IPS-NIHi7 (cell line): ENCODE results near the gene MPHOSPH10.
"Not testable (repeated sequence)": the region's sequence is repeated elsewhere in the genome, so short reads cannot be mapped to it uniquely, and the experiment has no call there.

ENCODE experiments used
- DNase-seq: peaks from one replicate; pipeline ENCODE4 v3.0.0; 2012; ENCODE audit warnings: mixed read lengths; ENCODE audit errors: extremely low spot score

The MPHOSPH10 gene

GRCh38 chr2:71130152-71130904 lies at the start of gene MPHOSPH10, which contains the start of gene MCEE:
MPHOSPH10 (plus strand) TSS chr2:71130634; CDS start chr2:71130666, 32 bp downstream.
MCEE (minus strand) TSS chr2:71130229; CDS start chr2:71130219, 10 bp downstream.
- DNase-seq = peak; percentile 92

GRCh38 chr2:71082402-71083252 lies 47.8 kb upstream of the MPHOSPH10 start:
- DNase-seq = no peak

DNA sequence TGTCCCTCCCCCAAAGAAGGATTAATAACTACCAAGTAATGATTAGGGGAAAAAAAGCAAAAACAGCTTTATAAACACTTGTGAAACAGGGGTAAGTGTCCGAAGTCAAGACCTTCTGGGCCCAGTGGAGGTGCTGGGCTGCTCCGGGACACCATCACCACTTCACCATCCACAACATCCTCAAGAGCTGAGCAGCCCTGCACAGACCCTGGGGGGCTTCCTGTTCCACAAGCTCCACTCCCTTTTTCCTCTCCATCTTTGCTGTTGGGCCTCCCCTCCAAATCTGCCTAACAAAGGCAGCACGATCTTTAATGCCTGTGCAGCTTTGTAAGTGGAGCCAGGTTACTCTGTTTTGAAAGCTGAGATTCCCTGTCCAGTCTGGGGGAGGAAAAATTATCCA lies 47.1 kb upstream of the MPHOSPH10 start:
- DNase-seq = not testable (repeated sequence)

GRCh38 chr2:71083752-71084312 lies 46.6 kb upstream of the MPHOSPH10 start:
- DNase-seq = not testable (repeated sequence)

- DNase-seq = not testable (repeated sequence)
These were observed 45.0 kb upstream of the MPHOSPH10 start for GRCh38 chr2:71085325-71086003.

GRCh38 chr2:71089475-71089874 lies 41.0 kb upstream of the MPHOSPH10 start:
- not testable (repeated sequence) for DNase-seq

DNA sequence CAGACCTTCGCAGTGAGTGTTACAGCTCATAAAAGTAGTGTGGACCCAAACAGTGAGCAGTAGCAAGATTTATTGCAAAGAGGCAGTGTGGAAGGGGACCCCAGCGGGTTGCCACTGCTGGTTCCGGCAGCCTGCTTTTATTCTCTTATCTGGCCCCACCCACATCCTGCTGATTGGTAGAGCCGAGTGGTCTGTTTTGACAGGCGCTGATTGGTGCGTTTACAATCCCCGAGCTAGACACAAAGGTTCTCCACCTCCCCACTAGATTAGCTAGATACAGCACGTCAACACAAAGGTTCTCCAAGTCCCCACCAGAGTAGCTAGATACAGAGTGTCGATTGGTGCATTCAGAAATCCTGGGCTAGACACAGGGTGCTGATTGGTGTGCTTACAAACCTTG lies 38.6 kb upstream of the MPHOSPH10 start:
- DNase-seq = not testable (repeated sequence)

- DNase-seq = not testable (repeated sequence)
These were observed 37.8 kb upstream of the MPHOSPH10 start for GRCh38 chr2:71092491-71093260.

GRCh38 chr2:71100195-71100964 lies 30.1 kb upstream of the MPHOSPH10 start:
- DNase-seq = peak; percentile 81

DNA sequence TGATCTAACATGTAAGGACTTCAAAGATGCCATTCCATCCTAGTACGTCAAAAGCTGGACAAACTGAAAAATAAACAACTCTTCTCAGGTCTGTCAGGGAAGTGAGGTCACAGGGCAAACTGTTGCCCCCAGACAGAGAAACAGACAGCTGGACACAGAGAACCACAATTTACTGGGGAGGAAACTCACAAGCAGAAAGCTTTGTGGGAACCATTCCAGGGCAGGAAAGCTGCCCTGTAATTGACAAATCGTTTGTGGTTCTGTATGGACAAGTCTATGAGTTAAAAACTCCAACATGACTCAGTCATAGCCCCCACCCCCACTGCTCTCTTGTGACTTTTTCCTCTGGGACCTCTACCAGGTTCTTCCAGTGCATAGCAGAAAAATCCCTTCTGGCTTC lies 28.8 kb upstream of the MPHOSPH10 start:
- DNase-seq = no peak

DNA sequence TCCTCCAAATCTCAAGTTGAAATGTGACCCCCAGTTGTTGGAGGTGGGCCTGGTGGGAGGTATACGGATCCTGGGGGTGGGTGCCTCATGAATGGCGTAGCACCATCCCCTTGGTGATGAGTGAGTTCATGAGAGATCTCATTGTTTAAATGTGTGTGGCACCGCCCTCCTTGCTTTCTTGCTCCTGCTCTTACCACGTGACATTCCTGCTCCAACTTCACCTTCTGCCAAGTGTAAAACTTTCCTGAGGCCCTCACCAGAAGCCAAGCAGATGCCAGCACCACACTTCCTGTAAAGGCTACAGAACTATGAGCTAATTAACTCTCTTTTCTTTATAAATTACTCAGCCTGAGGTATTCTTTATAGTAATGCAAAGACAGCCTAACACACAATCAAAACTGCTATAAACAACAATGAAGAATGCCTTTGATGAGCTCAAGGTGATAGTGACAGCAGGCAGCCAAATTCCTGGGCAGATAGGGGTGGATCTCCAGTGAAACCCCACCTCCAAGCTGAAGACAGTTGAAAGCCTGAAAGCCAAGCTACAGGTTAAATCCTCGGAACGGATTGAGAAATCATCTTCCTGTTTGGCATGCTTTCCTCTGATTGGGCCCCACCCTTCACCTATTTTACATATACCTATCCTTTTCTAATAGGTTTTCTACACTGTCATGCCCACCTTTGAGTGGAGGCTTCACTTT lies 27.3 kb upstream of the MPHOSPH10 start:
- peak; percentile 58 for DNase-seq

DNA sequence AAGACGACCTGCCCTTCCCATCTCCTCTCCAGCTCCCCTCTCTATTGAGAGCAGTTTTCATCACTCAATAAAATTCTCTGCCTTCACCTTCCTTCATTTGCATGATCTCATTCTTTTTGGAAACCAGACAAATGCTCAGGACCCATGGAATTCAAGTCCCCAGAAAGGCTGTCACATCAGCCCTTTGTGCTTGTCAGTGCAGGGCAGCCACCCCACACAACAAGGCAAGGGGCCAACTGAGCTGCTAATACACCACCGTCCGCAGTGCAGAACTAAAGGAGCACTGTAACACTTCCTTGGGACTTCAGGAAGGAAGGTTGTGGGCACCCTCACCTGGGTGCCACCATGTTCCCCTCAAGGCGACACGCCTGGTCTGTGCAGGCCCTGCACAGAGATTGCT lies 26.6 kb upstream of the MPHOSPH10 start:
- no peak for DNase-seq

DNA sequence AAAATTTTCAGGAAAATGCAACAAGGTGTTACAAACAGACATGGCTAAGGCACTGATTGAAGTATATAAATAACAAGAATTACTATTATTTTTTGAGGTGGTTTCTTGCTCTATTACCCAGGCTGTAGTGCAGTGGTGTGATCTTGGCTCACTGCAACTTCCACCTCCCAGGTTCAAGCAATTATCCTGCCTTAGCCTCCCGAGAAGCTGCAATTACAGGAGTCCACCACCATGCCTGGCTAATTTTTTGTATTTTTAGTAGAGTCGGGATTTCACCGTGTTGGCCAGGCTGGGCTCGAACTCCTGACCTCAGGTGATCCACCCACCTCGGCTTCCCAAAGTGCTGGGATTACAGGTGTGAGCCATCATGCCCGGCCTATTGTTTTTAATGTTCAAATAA lies 24.0 kb upstream of the MPHOSPH10 start:
- not testable (repeated sequence) for DNase-seq

DNA sequence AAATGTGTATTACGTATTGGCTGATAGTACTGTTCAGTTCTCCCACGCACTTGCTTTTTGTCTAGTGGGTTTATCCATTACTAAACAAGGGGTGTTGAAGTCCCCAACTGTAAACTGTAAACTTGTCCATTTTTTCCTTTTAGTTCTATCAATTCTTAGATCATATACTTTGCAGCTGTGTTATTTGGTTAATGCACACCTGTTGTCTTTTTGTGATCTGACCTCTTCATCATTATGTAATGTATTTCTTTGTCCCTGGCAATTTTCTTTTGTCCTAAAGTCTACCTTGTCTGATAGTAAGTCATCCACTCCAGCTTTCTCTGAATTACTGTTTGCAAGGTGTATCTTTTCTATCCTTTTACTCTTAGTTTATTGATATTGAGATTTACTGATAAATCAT lies 22.3 kb upstream of the MPHOSPH10 start:
- DNase-seq = no peak

DNA sequence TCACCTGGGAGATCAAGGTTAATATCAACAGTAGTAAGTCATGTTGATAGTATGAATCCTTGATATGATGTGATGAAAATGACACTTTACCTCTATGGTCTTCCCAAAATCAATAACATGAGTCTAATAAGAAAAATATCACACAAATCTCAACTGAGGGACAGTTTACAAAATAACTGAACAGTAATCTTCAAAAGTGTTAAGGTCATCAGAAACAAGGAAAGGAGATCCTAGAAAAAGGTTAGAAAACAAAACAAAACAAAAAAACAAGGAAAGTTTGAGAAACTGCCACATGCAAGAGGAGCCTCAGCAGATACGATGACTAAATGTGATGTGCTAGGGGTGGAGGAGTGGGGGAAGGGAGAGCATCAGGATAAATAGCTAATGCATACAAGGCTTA lies 16.6 kb upstream of the MPHOSPH10 start:
- no peak for DNase-seq

DNA sequence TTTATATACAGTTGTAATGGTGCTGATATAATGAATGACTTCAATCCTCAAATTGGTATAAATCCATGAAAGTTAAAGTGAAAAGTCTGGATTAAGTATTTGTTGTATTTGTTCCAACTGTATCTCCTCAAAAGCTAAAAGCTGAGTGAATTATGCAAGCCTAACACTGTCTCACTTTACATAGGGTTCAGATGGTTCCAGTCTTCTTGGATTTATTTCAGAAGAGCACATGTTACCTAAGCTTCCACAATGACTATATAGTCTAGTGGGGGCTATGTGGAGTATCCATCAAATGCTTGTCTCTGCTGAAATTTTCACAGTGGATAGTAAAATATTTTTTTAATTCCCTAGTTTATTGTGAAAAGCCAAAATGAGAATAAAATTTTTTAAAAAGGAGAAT lies 13.4 kb upstream of the MPHOSPH10 start:
- DNase-seq = no peak

DNA sequence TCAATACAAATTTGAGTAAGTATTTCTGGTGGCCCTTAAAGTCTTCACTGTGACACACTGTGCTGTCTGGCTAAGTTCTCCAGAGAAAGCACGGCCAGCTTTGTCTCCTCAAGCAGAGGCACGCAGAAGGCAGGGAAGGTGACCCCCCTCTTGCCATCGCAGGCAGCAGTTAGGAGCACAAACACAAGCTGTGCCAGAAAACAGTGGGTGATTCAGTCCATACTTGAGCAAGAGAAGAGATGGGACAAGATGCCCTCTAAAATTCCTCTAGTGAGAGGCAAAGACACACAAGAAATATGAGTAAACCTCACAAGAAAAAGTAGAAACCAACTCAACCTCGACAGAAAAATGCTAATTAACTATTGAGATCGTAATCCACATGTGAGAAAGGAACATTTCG lies 10.2 kb upstream of the MPHOSPH10 start:
- no peak for DNase-seq

GRCh38 chr2:71121479-71121878 lies 9.0 kb upstream of the MPHOSPH10 start:
- no peak for DNase-seq
